Measurements from ENCODE around the gene MID1.

GRCh38 chrX:10542586-10542985 is 77.8 kb downstream of the MID1 start:
- TF ChIP-seq CTCF (IDR thresholded peaks at IDR 0.05) (no peak), ZFX (IDR thresholded peaks at IDR 0.05; ENCODE audit: borderline replicate concordance) (no peak)
